Stimulated activated CD4-positive, alpha-beta T cell treated with anti-CD3 and anti-CD28 coated beads, TNF-alpha, amount 100 ng/mL, for 24 hours (primary cell): ENCODE results near the gene RAB11FIP4.
"Not testable (repeated sequence)": the region's sequence is repeated elsewhere in the genome, so short reads cannot be mapped to it uniquely, and the experiment has no call there.

ENCODE experiments used
- DNase-seq, 3 experiments: peaks; one replicate each; pipeline ENCODE4 v3.0.0-alpha.2; 2020; ENCODE audit warnings: low read depth in 3 of 3

RAB11FIP4 gene

GRCh38 chr17:31391496-31391949, at the start of gene RAB11FIP4:
Gene RAB11FIP4 (plus strand): TSS chr17:31391675. CDS start chr17:31391853, 178 bp downstream.
- no peak for DNase-seq

GRCh38 chr17:31345191-31345747, 46.2 kb upstream of the RAB11FIP4 start:
- not testable (repeated sequence) for DNase-seq

GRCh38 chr17:31349454-31349853, 42.0 kb upstream of the RAB11FIP4 start:
- no peak for DNase-seq

GRCh38 chr17:31355935-31356334, 35.5 kb upstream of the RAB11FIP4 start:
- DNase-seq = no peak

- no peak for DNase-seq
These were observed 34.4 kb upstream of the RAB11FIP4 start for GRCh38 chr17:31357091-31357490.

GRCh38 chr17:31357839-31358394, 33.6 kb upstream of the RAB11FIP4 start:
- DNase-seq = no peak

GRCh38 chr17:31364012-31364411, 27.5 kb upstream of the RAB11FIP4 start:
- no peak for DNase-seq

- no peak for DNase-seq
These were observed 25.4 kb upstream of the RAB11FIP4 start for GRCh38 chr17:31366088-31366487.

GRCh38 chr17:31369266-31369665, 22.2 kb upstream of the RAB11FIP4 start:
- DNase-seq = no peak

- no peak for DNase-seq
These were observed 19.9 kb upstream of the RAB11FIP4 start for GRCh38 chr17:31371511-31372097.

- no peak for DNase-seq
These were observed 18.1 kb upstream of the RAB11FIP4 start for GRCh38 chr17:31373150-31374093.

- DNase-seq = no peak
These were observed 17.4 kb upstream of the RAB11FIP4 start for GRCh38 chr17:31374094-31374447.

- DNase-seq = no peak
These were observed 17.0 kb upstream of the RAB11FIP4 start for GRCh38 chr17:31374503-31374902.

- DNase-seq = no peak
These were observed 12.8 kb upstream of the RAB11FIP4 start for GRCh38 chr17:31378638-31379037.

- no peak for DNase-seq
These were observed 11.8 kb upstream of the RAB11FIP4 start for GRCh38 chr17:31379597-31380205.

- DNase-seq = no peak
These were observed 10.3 kb upstream of the RAB11FIP4 start for GRCh38 chr17:31381165-31381668.

GRCh38 chr17:31382668-31383275, 8.7 kb upstream of the RAB11FIP4 start:
- not testable (repeated sequence) for DNase-seq

- DNase-seq = not testable (repeated sequence)
These were observed 8.0 kb upstream of the RAB11FIP4 start for GRCh38 chr17:31383488-31383887.

GRCh38 chr17:31385428-31386285, 5.8 kb upstream of the RAB11FIP4 start:
- no peak for DNase-seq

- no peak for DNase-seq
These were observed 4.9 kb upstream of the RAB11FIP4 start for GRCh38 chr17:31386542-31387075.
